ENCODE data around the gene SELENBP1.

SELENBP1 gene

GRCh38 chr1:151342569-151342968 lies 29.9 kb downstream of the SELENBP1 start:
- DNase-seq = no peak

DNA sequence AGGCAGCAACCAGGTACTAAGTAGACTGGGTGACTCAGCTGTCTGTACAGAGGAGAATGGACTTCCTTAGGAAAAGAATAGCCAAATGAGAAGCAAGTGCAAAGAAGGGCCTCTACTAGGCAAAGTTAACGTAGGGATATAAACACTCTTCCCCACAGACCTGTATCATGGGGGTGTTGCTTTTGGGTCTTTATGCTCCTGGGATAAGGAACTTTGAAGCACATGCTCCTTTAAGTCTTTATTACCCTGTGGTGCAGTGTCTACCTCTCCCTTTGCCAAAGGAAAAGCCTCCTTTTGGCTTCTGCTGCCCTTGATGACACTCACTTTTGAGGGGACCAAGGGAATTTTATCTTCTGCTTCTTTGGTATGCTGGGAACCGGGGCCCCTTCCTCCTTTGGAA lies 30.5 kb downstream of the SELENBP1 start:
- DNase-seq = no peak

DNA sequence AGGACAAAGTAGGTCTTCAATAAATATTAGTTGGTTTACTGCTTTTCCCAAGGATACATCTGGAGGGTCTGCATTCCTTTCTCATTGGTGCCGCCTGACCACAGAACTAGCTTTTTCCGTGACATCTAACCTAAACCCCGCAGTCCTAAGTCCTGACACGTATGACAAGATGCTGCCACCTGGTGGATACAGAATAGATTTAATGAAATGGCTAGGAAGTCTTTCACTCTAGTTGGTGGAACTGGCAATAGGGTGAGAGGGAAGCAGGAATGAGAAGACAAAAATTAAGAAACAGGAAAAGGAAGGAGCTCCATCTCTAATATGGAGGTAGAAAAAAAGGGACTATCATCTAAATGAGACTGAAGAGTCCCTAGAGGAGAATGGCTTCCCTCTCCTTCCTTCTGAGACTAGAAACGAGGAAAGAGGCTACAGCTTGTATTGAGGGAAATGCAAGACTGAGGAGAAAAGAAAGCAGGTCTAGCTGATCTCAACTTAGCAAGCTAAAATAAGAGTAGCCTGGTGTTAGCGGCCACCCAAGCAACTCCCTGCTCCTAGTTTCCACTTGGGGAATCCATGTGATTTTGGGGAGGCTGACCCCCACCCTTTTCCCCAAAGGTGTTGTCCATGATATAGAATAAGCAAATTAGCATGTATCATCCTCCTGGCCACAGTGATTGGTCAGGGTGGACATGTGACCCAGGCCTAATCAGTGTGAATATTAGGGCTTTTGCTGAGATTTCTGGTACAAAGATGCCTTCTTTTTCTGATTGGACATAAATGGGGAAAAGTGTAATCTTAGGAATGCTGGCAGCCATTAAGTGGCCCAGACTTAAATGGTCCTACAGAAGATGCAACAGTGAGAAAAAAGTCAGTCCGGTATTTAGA lies 31.4 kb downstream of the SELENBP1 start:
- DNase-seq = peak; percentile 79

DNA sequence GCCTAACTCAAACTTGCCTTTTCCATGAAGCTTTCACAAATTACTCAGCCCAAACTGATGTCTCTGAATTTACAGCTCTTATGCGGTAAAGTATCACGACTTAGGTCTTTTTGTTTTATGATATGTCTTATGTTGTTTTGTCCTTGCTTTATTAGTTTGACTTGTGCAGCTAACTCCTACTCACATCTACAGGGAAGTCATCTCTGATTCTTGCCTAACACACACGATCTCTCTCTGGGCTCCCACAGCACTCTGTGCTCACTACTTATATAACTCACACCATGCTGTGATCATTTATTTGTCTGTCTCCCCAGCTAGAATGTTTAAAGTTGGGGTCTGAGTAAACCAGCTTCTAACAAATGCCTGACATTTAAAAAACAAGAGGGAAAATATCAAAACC lies 35.9 kb downstream of the SELENBP1 start:
- no peak for DNase-seq

DNA sequence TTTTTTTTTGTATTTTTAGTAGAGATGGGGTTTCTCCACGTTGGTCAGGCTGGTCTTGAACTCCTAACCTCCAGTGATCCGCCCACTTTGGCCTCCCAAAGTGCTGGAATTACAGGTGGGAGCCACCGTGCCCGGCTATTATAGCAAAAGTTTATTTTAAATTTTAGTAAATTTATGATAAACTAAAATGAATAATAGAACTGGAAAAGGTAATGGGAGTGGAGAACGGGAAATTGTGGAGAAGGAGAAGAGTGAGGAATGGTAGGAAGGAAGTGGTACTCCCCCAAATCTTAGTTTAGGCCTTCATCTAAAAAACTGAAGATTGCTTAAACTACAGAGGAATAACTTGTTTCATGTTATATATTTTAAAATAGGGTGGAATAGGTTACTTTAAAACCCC lies 37.7 kb downstream of the SELENBP1 start:
- no peak for DNase-seq

GRCh38 chr1:151327903-151328674 lies 44.4 kb downstream of the SELENBP1 start:
- no peak for DNase-seq

GRCh38 chr1:151327223-151327902 lies 45.1 kb downstream of the SELENBP1 start, which contains the start of gene PI4KB:
Gene PI4KB, minus strand, starts transcription at chr1:151327416. Its CDS starts 10,935 bp downstream, at chr1:151316481.
- peak; percentile 98 for DNase-seq

GRCh38 chr1:151326619-151327222 lies 45.8 kb downstream of the SELENBP1 start:
- DNase-seq = no peak

GRCh38 chr1:151325646-151326429 lies 46.7 kb downstream of the SELENBP1 start:
- DNase-seq = no peak

DNA sequence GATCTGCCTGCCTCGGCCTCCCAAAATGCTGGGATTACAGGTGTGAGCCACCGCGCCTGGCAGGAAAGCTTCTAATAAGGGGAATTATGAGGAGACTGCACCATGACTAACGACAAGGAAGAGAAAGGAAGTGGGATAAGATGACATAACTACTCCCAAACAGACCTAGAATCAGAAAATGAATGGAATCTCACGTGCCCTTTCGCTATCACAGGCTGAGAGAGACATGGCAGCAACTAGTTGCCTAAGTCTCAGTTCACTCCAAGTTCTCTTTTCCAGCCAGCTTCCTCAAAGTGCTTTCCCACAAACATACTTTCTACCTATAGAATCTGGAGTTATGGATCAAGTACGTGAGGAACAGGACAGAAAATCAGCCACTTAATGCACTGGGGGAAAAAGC lies 47.3 kb downstream of the SELENBP1 start:
- DNase-seq = no peak

GRCh38 chr1:151324390-151324930 lies 48.0 kb downstream of the SELENBP1 start:
- DNase-seq = no peak

DNA sequence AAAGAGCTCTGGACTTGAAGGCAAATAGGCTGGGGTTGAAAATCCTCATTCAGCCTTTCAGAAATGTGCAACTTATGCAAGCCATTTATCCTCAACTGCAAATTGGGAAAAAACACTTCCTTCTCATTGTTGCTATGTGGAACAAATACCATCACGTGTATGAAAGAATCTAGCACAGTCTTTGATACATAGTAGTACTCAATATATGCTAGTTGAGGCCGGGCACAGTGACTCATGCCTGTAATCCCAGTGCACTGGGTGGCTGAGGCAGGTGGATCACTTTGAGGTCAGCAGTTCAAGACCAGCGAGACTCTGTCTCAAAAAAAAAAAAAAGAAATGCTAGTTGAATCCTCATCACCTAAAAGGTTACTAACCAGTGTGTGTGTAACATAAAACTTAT lies 53.5 kb downstream of the SELENBP1 start:
- no peak for DNase-seq

- no peak for DNase-seq
These were observed 56.8 kb downstream of the SELENBP1 start for GRCh38 chr1:151315565-151316235.

Data from NCI-H1105 (cell line).